Neuronal stem cell (in vitro differentiated cells): ENCODE results near the gene DNASE1L2. TPM values are rescaled to one million over a fixed set of nuclear protein-coding genes. Genes with fewer than 3 reads are reported as not detected.

ENCODE experiments used
- small RNA-seq: library from polyadenylated mRNA; stranded (forward); fragments of <200 nt; extraction: miRNeasy Mini kit (QIAGEN cat#:217004); gene quantifications from one replicate; pipeline ENCODE3, GENCODE V24; 2013; ENCODE audit not compliant: insufficient read depth

DNASE1L2 gene

Small RNA genes lying within 50 kb of the gene (small RNA-seq; reads per million reads assigned to genes)
- gene MIR3677 (not detected), gene MIR4717 (not detected)
